Measurements from ENCODE around the gene GDPD5. TPM values are rescaled to one million over a fixed set of nuclear protein-coding genes. Genes with fewer than 3 reads are reported as not detected.

The GDPD5 gene
- total and polyA plus RNA-seq, 9 of the 15 experiments (the other 6 are each of a cell fraction or from before 2014, with no cell fraction given): 0.32 to 27.3 (median 8.0) TPM

- TF ChIP-seq TSHZ1 (CRISPR knock-in tag; IDR thresholded peaks at IDR 0.05): no peak
- no peak for TF ChIP-seq GABPB1 (CRISPR knock-in tag; IDR thresholded peaks at IDR 0.05)
- peak; percentile 99 for TF ChIP-seq BCOR (IDR thresholded peaks at IDR 0.05)
- no peak for TF ChIP-seq NR3C1 (CRISPR knock-in tag; IDR thresholded peaks at IDR 0.05)
- TF ChIP-seq TCF3 (CRISPR knock-in tag; IDR thresholded peaks at IDR 0.05): no peak
- TF ChIP-seq ELF2 (CRISPR knock-in tag; IDR thresholded peaks at IDR 0.05): peak; percentile 87
- no peak for TF ChIP-seq ERF (CRISPR knock-in tag; IDR thresholded peaks at IDR 0.05)
- no peak for TF ChIP-seq ZNF57 (CRISPR knock-in tag; IDR thresholded peaks at IDR 0.05)
- TF ChIP-seq TAF1 (IDR thresholded peaks at IDR 0.05; ENCODE audit: control insufficient read depth, extremely low read depth, insufficient read depth, low read length, severe bottlenecking): peak; percentile 24
- no peak for TF ChIP-seq ETV6 (IDR thresholded peaks at IDR 0.05; ENCODE audit: borderline replicate concordance in 1 of 2, low read depth in 2 of 2, low read length in 1 of 2)
- no peak for TF ChIP-seq ETV6 (CRISPR knock-in tag; IDR thresholded peaks at IDR 0.05; ENCODE audit: borderline replicate concordance)
- TF ChIP-seq DDX20 (tag; IDR thresholded peaks at IDR 0.05; ENCODE audit: low read depth): no peak
- TF ChIP-seq ZBTB2 (IDR thresholded peaks at IDR 0.05): peak; percentile 42; the same call in 1 of the 2 replicates
- no peak for TF ChIP-seq SMAD4 (CRISPR knock-in tag; conservative IDR thresholded peaks at IDR 0.05)
- peak; percentile 93 for TF ChIP-seq ELF1 (tag; IDR thresholded peaks at IDR 0.05)
- no peak for TF ChIP-seq MEIS2 (IDR thresholded peaks at IDR 0.05; ENCODE audit: partially characterized antibody)
- no peak for TF ChIP-seq FOXA1 (IDR thresholded peaks at IDR 0.05; ENCODE audit: borderline replicate concordance)
- TF ChIP-seq ZMIZ1 (IDR thresholded peaks at IDR 0.05; ENCODE audit: low read depth in 2 of 2, low read length in 2 of 2): no peak
- TF ChIP-seq KDM4B (IDR thresholded peaks at IDR 0.05; ENCODE audit: borderline replicate concordance in 2 of 2, low read depth in 1 of 2): no peak
- no peak for TF ChIP-seq ZNF644 (tag; IDR thresholded peaks at IDR 0.05; ENCODE audit: low read depth)
Observed at GRCh38 chr11:75474878-75475766, 50.6 kb downstream of the GDPD5 start (continued).
